Neural cell (in vitro differentiated cells): ENCODE measurements around the gene TCTA.

ENCODE experiments used
- CTCF ChIP-seq: fragments of 450-650 bp; IDR thresholded peaks from 2 replicates; pipeline ENCODE4 v1.5.1; 2014; ENCODE audit warnings: antibody characterized with exemption, mild to moderate bottlenecking, moderate library complexity; ENCODE audit not compliant: poor library complexity, severe bottlenecking
- POLR2AphosphoS5 ChIP-seq: IDR thresholded peaks from 2 replicates; pipeline ENCODE4 v1.6.1; 2012
- SMC3 ChIP-seq: fragments of 450-650 bp; conservative IDR thresholded peaks from 2 replicates; pipeline ENCODE4 v1.6.1; 2014; ENCODE audit warnings: antibody characterized with exemption, mild to moderate bottlenecking, moderate library complexity; ENCODE audit not compliant: poor library complexity

DNA sequence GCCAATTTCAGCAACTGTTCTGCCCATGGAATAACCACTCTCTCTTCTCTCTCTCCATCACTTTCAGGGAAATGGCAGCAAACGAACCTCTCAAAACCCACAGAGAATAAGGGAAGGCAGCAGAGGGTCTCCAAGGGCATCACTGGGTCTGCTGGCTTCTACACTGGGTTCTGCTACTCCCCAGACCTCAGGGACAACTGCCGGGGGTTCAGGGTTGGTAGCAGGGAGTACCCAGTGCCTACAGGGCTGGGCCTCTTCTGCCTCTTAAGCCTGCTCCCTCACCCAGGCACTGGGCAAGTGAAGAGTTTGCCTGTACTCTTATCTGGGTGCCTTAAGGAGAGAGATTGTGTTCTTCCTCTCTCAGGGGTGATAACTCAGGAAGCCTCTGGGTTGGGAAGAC, 2.5 kb downstream of the TCTA start:
- TF ChIP-seq POLR2AphosphoS5 = no peak
- no peak for TF ChIP-seq SMC3
- TF ChIP-seq CTCF = no peak
